CD8-positive, alpha-beta memory T cell (primary cell): ENCODE results near the gene LHB. TPM values are rescaled to one million over a fixed set of nuclear protein-coding genes. Genes with fewer than 3 reads are reported as not detected.

Experiments used
- CTCF ChIA-PET: fragments of 350-600 bp; sonication (Branson Sonifier 250); formaldehyde crosslinking; loops from one replicate; lab custom pipeline; 2021; ENCODE audit warnings: antibody characterized with exemption; lab: Charles Lee
- POLR2A ChIA-PET: fragments of 350-600 bp; sonication (Branson Sonifier 250); formaldehyde crosslinking; loops from one replicate; lab custom pipeline; 2021; ENCODE audit warnings: antibody characterized with exemption; lab: Charles Lee
- DNase-seq, 5 donors: peaks; one replicate each; pipeline versions ENCODE4 v3.0.0 to v3.0.0-alpha.2; 2020 to 2022; ENCODE audit warnings: mixed read lengths in 1 of 5
- H3K27ac ChIP-seq: one replicate; pipeline ENCODE4 v1.7.0; 2013; ENCODE audit warnings: low read depth, mild to moderate bottlenecking, low read length, moderate library complexity
- H3K27me3 ChIP-seq: 2 replicates; pipeline ENCODE4 v1.7.0; 2013; ENCODE audit warnings: low read length, mild to moderate bottlenecking; ENCODE audit not compliant: insufficient read depth, poor library complexity, severe bottlenecking
- H3K36me3 ChIP-seq: 2 replicates; pipeline ENCODE4 v1.7.0; 2013; ENCODE audit warnings: mild to moderate bottlenecking, low read length, moderate library complexity; ENCODE audit not compliant: insufficient read depth
- H3K4me1 ChIP-seq: 2 replicates; pipeline ENCODE4 v1.7.0; 2013; ENCODE audit warnings: mild to moderate bottlenecking, low read length, moderate library complexity; ENCODE audit not compliant: insufficient read depth
- H3K4me3 ChIP-seq: 2 replicates; pipeline ENCODE4 v1.7.0; 2013; ENCODE audit warnings: mild to moderate bottlenecking, low read length
- H3K9me3 ChIP-seq: 2 replicates; pipeline ENCODE4 v1.7.0; 2013; ENCODE audit warnings: mild to moderate bottlenecking, low read length
- H3K27ac Mint-ChIP-seq, 8 donors: one replicate each; pipeline ENCODE4 v1.8.0; 2020 to 2021; ENCODE audit warnings: mixed read lengths in 8 of 8, mild to moderate bottlenecking in 6 of 8, inconsistent platforms in 3 of 8, moderate library complexity in 3 of 8
- H3K27me3 Mint-ChIP-seq, 2 donors: one replicate each; pipeline ENCODE4 v1.8.0; 2020 to 2021; ENCODE audit warnings: mixed read lengths in 2 of 2, mild to moderate bottlenecking in 1 of 2, moderate library complexity in 1 of 2
- H3K36me3 Mint-ChIP-seq, 3 donors: one replicate each; pipeline ENCODE4 v1.8.0; 2020 to 2021; ENCODE audit warnings: mixed read lengths in 3 of 3, inconsistent platforms in 1 of 3, mild to moderate bottlenecking in 1 of 3
- H3K4me1 Mint-ChIP-seq, 3 donors: one replicate each; pipeline ENCODE4 v1.8.0; 2020 to 2021; ENCODE audit warnings: mixed read lengths in 3 of 3, inconsistent platforms in 1 of 3, mild to moderate bottlenecking in 1 of 3
- H3K4me3 Mint-ChIP-seq, 7 donors: one replicate each; pipeline ENCODE4 v1.8.0; 2020 to 2021; ENCODE audit warnings: mixed read lengths in 7 of 7, mild to moderate bottlenecking in 6 of 7, moderate library complexity in 4 of 7, inconsistent platforms in 2 of 7
- H3K9me3 Mint-ChIP-seq, 5 donors: one replicate each; pipeline ENCODE4 v1.8.0; 2020 to 2022; ENCODE audit warnings: mixed read lengths in 5 of 5, mild to moderate bottlenecking in 3 of 5, moderate library complexity in 2 of 5, inconsistent platforms in 1 of 5
- polyA plus RNA-seq: library from polyadenylated mRNA; unstranded; fragments of 300-500 nt; fragmentation: Illumina TruSeq; gene quantifications from one replicate; pipeline ENCODE4 v1.2.3, GENCODE V29; 2021
- total RNA-seq, 2 experiments: library from RNA; stranded (reverse); gene quantifications; one replicate each; pipeline ENCODE4 v1.2.3, GENCODE V29; 2021

Gene LHB
- total RNA-seq (not detected), polyA plus RNA-seq (not detected)

- H3K27me3 Mint-ChIP-seq, result no peaks in the 10 kb centered on the region
- H3K36me3 ChIP-seq, result no peaks in the 10 kb centered on the region
- no peak within 1 kb of the TSS for H3K27ac ChIP-seq
- no peaks in the 10 kb centered on the region for H3K9me3 Mint-ChIP-seq
- H3K4me1 ChIP-seq, result peaks cover 6% of the 10 kb centered on the region
- no peaks in the 10 kb centered on the region for H3K9me3 ChIP-seq
- peak within 1 kb of the TSS; percentile 17 to 92 (median 66) for H3K27ac Mint-ChIP-seq
- peak within 1 kb of the TSS; percentile 61 for H3K4me3 ChIP-seq
- POLR2A ChIA-PET, result interaction anchor here (0.5 to 1.2 kb wide), 3 partner anchors 25 to 750 kb away, joined by 3 read pairs; partner anchors contain the start of gene AP2A1
- no peaks in the 10 kb centered on the region for H3K27me3 ChIP-seq
- H3K36me3 Mint-ChIP-seq, result peaks cover 0 to 20% (median 0%) of the 10 kb centered on the region in 3 donors
- CTCF ChIA-PET, result interaction anchor here (0.8 to 3.4 kb wide), 6 partner anchors 8 to 51 kb away, joined by 3 to 25 read pairs (median 6); partner anchors contain the start of genes FTL, GYS1 and RUVBL2
- peaks cover 21 to 42% (median 23%) of the 10 kb centered on the region in 3 donors for H3K4me1 Mint-ChIP-seq
- peak within 1 kb of the TSS; percentile 77 to 94 (median 89) for H3K4me3 Mint-ChIP-seq
- DNase-seq, result no peak
Observed at GRCh38 chr19:49017041-49017665, at the start of gene LHB. Gene LHB, minus strand, starts transcription at chr19:49017091. Its CDS starts 10 bp downstream, at chr19:49017081.

GRCh38 chr19:49065905-49066512 lies 49.1 kb upstream of the LHB start:
- H3K4me1 ChIP-seq, result no peaks in the 10 kb centered on the region
- no peak overlapping the region for H3K4me3 ChIP-seq
- Mint-ChIP-seq H3K9me3 (peaks cover 0 to 3% (median 0%) of the 10 kb centered on the region in 5 donors), H3K27ac (no peak overlapping the region), H3K4me3 (no peak overlapping the region), H3K27me3 (peaks cover 62 to 74% of the 10 kb centered on the region in 2 donors), H3K4me1 (peaks cover 0 to 3% (median 3%) of the 10 kb centered on the region in 3 donors), H3K36me3 (peaks cover 0 to 5% (median 5%) of the 10 kb centered on the region in 3 donors)
- no peak for DNase-seq
- peaks cover 14% of the 10 kb centered on the region for H3K27me3 ChIP-seq
- no peaks in the 10 kb centered on the region for H3K36me3 ChIP-seq
- H3K9me3 ChIP-seq, result no peaks in the 10 kb centered on the region
- no peak overlapping the region for H3K27ac ChIP-seq
- CTCF ChIA-PET, result no interaction called here
- POLR2A ChIA-PET, result no interaction called here

- Mint-ChIP-seq H3K9me3 (peaks cover 0 to 3% (median 2%) of the 10 kb centered on the region in 5 donors), H3K27ac (peak within 1 kb of the TSS in 1 of 8 donors; percentile 72), H3K27me3 (peaks cover 57 to 70% of the 10 kb centered on the region in 2 donors), H3K36me3 (peaks cover 0 to 3% (median 0%) of the 10 kb centered on the region in 3 donors), H3K4me3 (peak within 1 kb of the TSS in 1 of 7 donors; percentile 9), H3K4me1 (peaks cover 0 to 3% (median 0%) of the 10 kb centered on the region in 3 donors)
- CTCF ChIA-PET, result no interaction called here
- POLR2A ChIA-PET, result no interaction called here
- H3K4me3 ChIP-seq, result no peak within 1 kb of the TSS
- no peaks in the 10 kb centered on the region for H3K36me3 ChIP-seq
- no peak for DNase-seq
- H3K27ac ChIP-seq, result no peak within 1 kb of the TSS
- no peaks in the 10 kb centered on the region for H3K4me1 ChIP-seq
- H3K9me3 ChIP-seq, result no peaks in the 10 kb centered on the region
- H3K27me3 ChIP-seq, result peaks cover 14% of the 10 kb centered on the region
Observed at GRCh38 chr19:49064768-49065611, 48.1 kb upstream of the LHB start, which contains the start of gene NTF4. Gene NTF4, minus strand, starts transcription at chr19:49064818. Its CDS starts 2,821 bp downstream, at chr19:49061997.

- Histone ChIP-seq H3K4me3 (no peak overlapping the region), H3K4me1 (no peaks in the 10 kb centered on the region), H3K36me3 (no peaks in the 10 kb centered on the region), H3K27ac (no peak overlapping the region), H3K27me3 (peaks cover 11% of the 10 kb centered on the region), H3K9me3 (no peaks in the 10 kb centered on the region)
- H3K27ac Mint-ChIP-seq, result peak overlapping the region in 1 of 8 donors; percentile 72
- H3K27me3 Mint-ChIP-seq, result peaks cover 56 to 68% of the 10 kb centered on the region in 2 donors
- no peaks in the 10 kb centered on the region for H3K36me3 Mint-ChIP-seq
- ChIA-PET POLR2A (no interaction called here), CTCF (no interaction called here)
- DNase-seq, result no peak
- peaks cover 0 to 3% (median 0%) of the 10 kb centered on the region in 3 donors for H3K4me1 Mint-ChIP-seq
- peak overlapping the region in 1 of 7 donors; percentile 9 for H3K4me3 Mint-ChIP-seq
- peaks cover 0 to 2% (median 0%) of the 10 kb centered on the region in 5 donors for H3K9me3 Mint-ChIP-seq
Observed at GRCh38 chr19:49064029-49064629, 47.2 kb upstream of the LHB start.

- H3K9me3 ChIP-seq, result no peaks in the 10 kb centered on the region
- Mint-ChIP-seq H3K4me3 (no peak overlapping the region), H3K27ac (no peak overlapping the region), H3K4me1 (peaks cover 14 to 23% (median 16%) of the 10 kb centered on the region in 3 donors), H3K36me3 (no peaks in the 10 kb centered on the region), H3K27me3 (peaks cover 56 to 71% of the 10 kb centered on the region in 2 donors), H3K9me3 (peaks cover 0 to 2% (median 0%) of the 10 kb centered on the region in 5 donors)
- H3K36me3 ChIP-seq, result no peaks in the 10 kb centered on the region
- no peak for DNase-seq
- H3K4me1 ChIP-seq, result peaks cover 14% of the 10 kb centered on the region
- H3K27ac ChIP-seq, result no peak overlapping the region
- CTCF ChIA-PET, result interaction anchor here (1.2 kb wide), 1 partner anchor 68 kb away, joined by 3 read pairs; the partner anchor contains the start of genes GYS1 and RUVBL2
- no peak overlapping the region for H3K4me3 ChIP-seq
- H3K27me3 ChIP-seq, result peaks cover 25% of the 10 kb centered on the region
- POLR2A ChIA-PET, result no interaction called here
Observed at GRCh38 chr19:49061445-49061844, 44.6 kb upstream of the LHB start.

- CTCF ChIA-PET, result interaction anchor here (1.2 kb wide), 2 partner anchors 43 to 68 kb away, joined by 3 read pairs; partner anchors contain the start of genes GYS1 and RUVBL2
- POLR2A ChIA-PET, result no interaction called here
Observed at GRCh38 chr19:49061000-49061399, 44.1 kb upstream of the LHB start.

GRCh38 chr19:49059053-49059452 lies 42.2 kb upstream of the LHB start:
- CTCF ChIA-PET, result interaction anchor here (1.2 kb wide), 1 partner anchor 65 kb away, joined by 3 read pairs; the partner anchor contains the start of gene RUVBL2
- H3K27me3 Mint-ChIP-seq, result peaks cover 44 to 56% of the 10 kb centered on the region in 2 donors
- peaks cover 22% of the 10 kb centered on the region for H3K27me3 ChIP-seq

More at GRCh38 chr19:49061000-49061399, 44.1 kb upstream of the LHB start:
- Histone ChIP-seq H3K27ac (no peak overlapping the region), H3K36me3 (no peaks in the 10 kb centered on the region), H3K4me3 (no peak overlapping the region), H3K4me1 (peaks cover 17% of the 10 kb centered on the region), H3K9me3 (no peaks in the 10 kb centered on the region), H3K27me3 (peaks cover 22% of the 10 kb centered on the region)
- Mint-ChIP-seq H3K9me3 (peaks cover 0 to 2% (median 0%) of the 10 kb centered on the region in 5 donors), H3K4me3 (no peak overlapping the region), H3K27me3 (peaks cover 53 to 70% of the 10 kb centered on the region in 2 donors), H3K27ac (no peak overlapping the region), H3K36me3 (no peaks in the 10 kb centered on the region), H3K4me1 (peaks cover 14 to 27% (median 16%) of the 10 kb centered on the region in 3 donors)
- no peak for DNase-seq

More at GRCh38 chr19:49059053-49059452, 42.2 kb upstream of the LHB start:
- no peak for DNase-seq
- Histone ChIP-seq H3K36me3 (no peaks in the 10 kb centered on the region), H3K9me3 (no peaks in the 10 kb centered on the region), H3K4me3 (no peak overlapping the region), H3K27ac (no peak overlapping the region), H3K4me1 (peaks cover 17% of the 10 kb centered on the region)
- Mint-ChIP-seq H3K9me3 (peaks cover 0 to 2% (median 0%) of the 10 kb centered on the region in 5 donors), H3K4me3 (peak overlapping the region in 1 of 7 donors; percentile 62), H3K36me3 (no peaks in the 10 kb centered on the region), H3K27ac (no peak overlapping the region), H3K4me1 (peaks cover 14 to 28% (median 16%) of the 10 kb centered on the region in 3 donors)
- POLR2A ChIA-PET, result no interaction called here
